Thoracic aorta (tissue), 2 donors: ENCODE data around the gene PARPBP. TPM values are rescaled to one million over a fixed set of nuclear protein-coding genes. Genes with fewer than 3 reads are reported as not detected.
"Not testable (repeated sequence)": the region's sequence is repeated elsewhere in the genome, so short reads cannot be mapped to it uniquely, and the experiment has no call there.

Experiments used
- ATAC-seq: fragments of 150-250 bp; one replicate; pipeline ENCODE4 v1.8.0; 2017; ENCODE audit warnings: low read depth; ENCODE audit not compliant: insufficient number of reproducible peaks, low FRiP score
- DNase-seq: peaks from one replicate; pipeline ENCODE4 v3.0.0-alpha.2; 2020; ENCODE audit warnings: low spot score
- H3K27ac ChIP-seq, 2 donors: fragments of 200-600 bp; sonication (generic); 1 replicate in 1 of 2; 2 replicates in 1 of 2; pipeline ENCODE4 v1.5.1; 2016; ENCODE audit warnings: mild to moderate bottlenecking in 2 of 2, moderate library complexity in 2 of 2
- H3K27me3 ChIP-seq: fragments of 200-600 bp; sonication (generic); replicated peaks from 2 replicates; pipeline ENCODE4 v1.6.0; 2016; ENCODE audit warnings: mild to moderate bottlenecking; ENCODE audit not compliant: insufficient read depth
- H3K36me3 ChIP-seq: fragments of 200-600 bp; sonication (generic); one replicate; pipeline ENCODE4 v1.5.1; 2016
- H3K4me1 ChIP-seq, 2 donors: fragments of 200-600 bp; sonication (generic); 1 replicate in 1 of 2; 2 replicates in 1 of 2; pipeline versions ENCODE4 v1.5.1 to v1.6.0; 2016; ENCODE audit warnings: low read depth in 2 of 2, mild to moderate bottlenecking in 1 of 2; ENCODE audit not compliant: control insufficient read depth in 1 of 2
- H3K4me3 ChIP-seq: fragments of 200-600 bp; sonication (generic); 2 replicates; pipeline ENCODE4 v1.5.1; 2016; ENCODE audit warnings: mild to moderate bottlenecking
- H3K9me3 ChIP-seq: fragments of 200-600 bp; sonication (generic); 2 replicates; pipeline ENCODE4 v1.5.1; 2016
- CTCF ChIP-seq: fragments of 200-600 bp; sonication (generic); IDR thresholded peaks from one replicate; pipeline ENCODE4 v1.5.1; 2019; ENCODE audit warnings: antibody characterized with exemption
- total RNA-seq, 2 donors: library from RNA; depleted of rRNA; stranded (reverse); fragments of >200 nt; gene quantifications; one replicate each; pipeline versions ENCODE4 v1.1.0 to v1.2.3, GENCODE V29; 2016

The PARPBP gene
- 1 to 10 TPM in 1 of 2 donors, under 1 TPM in 1; 0.27 to 2.6 TPM for total RNA-seq

- Histone ChIP-seq H3K27me3 (no peaks in the 10 kb centered on the region), H3K36me3 (no peaks in the 10 kb centered on the region), H3K9me3 (no peaks in the 10 kb centered on the region), H3K4me1 (peaks cover 16 to 17% of the 10 kb centered on the region in 2 donors), H3K4me3 (peak within 1 kb of the TSS; percentile 96), H3K27ac (peak within 1 kb of the TSS; percentile 77 to 79)
- DNase-seq, result peak; percentile 55
- TF ChIP-seq CTCF, result no peak
- ATAC-seq, result peak; percentile 79
Measured at GRCh38 chr12:102119674-102120563, at the start of gene PARPBP, which contains the start of gene NUP37. TSS of gene PARPBP (plus strand) at chr12:102120183. CDS start at chr12:102123889, 3,706 bp downstream. TSS of gene NUP37 (minus strand) at chr12:102120114. CDS start at chr12:102118518, 1,596 bp downstream.

- H3K36me3 ChIP-seq, H3K27me3 ChIP-seq, H3K4me3 ChIP-seq, H3K27ac ChIP-seq, H3K9me3 ChIP-seq, DNase-seq, H3K4me1 ChIP-seq, ATAC-seq: not testable (repeated sequence)
Measured at GRCh38 chr12:102072092-102072491, 47.9 kb upstream of the PARPBP start.

- no peak for DNase-seq
- no peak for ATAC-seq
- H3K4me3 ChIP-seq, result no peak overlapping the region
- H3K27me3 ChIP-seq, result no peaks in the 10 kb centered on the region
- H3K36me3 ChIP-seq, result peaks cover 17% of the 10 kb centered on the region
- no peaks in the 10 kb centered on the region for H3K4me1 ChIP-seq
- no peak overlapping the region for H3K27ac ChIP-seq
- no peak for TF ChIP-seq CTCF
- no peaks in the 10 kb centered on the region for H3K9me3 ChIP-seq
Measured at GRCh38 chr12:102080842-102081241, 39.1 kb upstream of the PARPBP start.

- not testable (repeated sequence) for H3K27me3 ChIP-seq, ATAC-seq, H3K27ac ChIP-seq, DNase-seq, H3K4me1 ChIP-seq, H3K36me3 ChIP-seq, H3K4me3 ChIP-seq, H3K9me3 ChIP-seq
Measured at GRCh38 chr12:102089228-102089835, 30.7 kb upstream of the PARPBP start.

GRCh38 chr12:102093319-102093718, 26.7 kb upstream of the PARPBP start:
- H3K27ac ChIP-seq, result no peak overlapping the region
- H3K36me3 ChIP-seq, result no peaks in the 10 kb centered on the region
- no peaks in the 10 kb centered on the region for H3K27me3 ChIP-seq
- ATAC-seq (no peak), DNase-seq (no peak)
- H3K4me1 ChIP-seq, result no peaks in the 10 kb centered on the region
- H3K9me3 ChIP-seq, result no peaks in the 10 kb centered on the region
- H3K4me3 ChIP-seq, result no peak overlapping the region
- no peak for TF ChIP-seq CTCF

- Histone ChIP-seq H3K9me3 (no peaks in the 10 kb centered on the region), H3K36me3 (no peaks in the 10 kb centered on the region), H3K27me3 (no peaks in the 10 kb centered on the region), H3K27ac (no peak overlapping the region), H3K4me1 (no peaks in the 10 kb centered on the region), H3K4me3 (no peak overlapping the region)
- ATAC-seq (no peak), DNase-seq (no peak)
- no peak for TF ChIP-seq CTCF
Measured at GRCh38 chr12:102095677-102096263, 24.2 kb upstream of the PARPBP start.
